Lower leg skin (tissue), 4 donors: Measurements from ENCODE around the gene CHID1. TPM values are rescaled to one million over a fixed set of nuclear protein-coding genes. Genes with fewer than 3 reads are reported as not detected.

Experiments
- DNase-seq, 2 donors: peaks; one replicate each; pipeline ENCODE4 v3.0.0-alpha.2; 2019; ENCODE audit warnings: low spot score in 2 of 2
- H3K4me3 ChIP-seq: fragments of 200-600 bp; sonication (generic); 2 replicates; pipeline ENCODE4 v1.5.1; 2017; ENCODE audit warnings: mild to moderate bottlenecking, low read depth; ENCODE audit not compliant: poor library complexity, severe bottlenecking
- CTCF ChIP-seq, 3 donors: fragments of 450-650 bp; IDR thresholded peaks; one replicate each; pipeline ENCODE4 v1.5.1; 2016; ENCODE audit warnings: antibody characterized with exemption in 3 of 3, mild to moderate bottlenecking in 3 of 3, moderate library complexity in 2 of 3
- POLR2A ChIP-seq, 2 donors: fragments of 450-650 bp; IDR thresholded peaks; one replicate each; pipeline ENCODE4 v1.6.1; 2016 to 2017; ENCODE audit warnings: antibody characterized with exemption in 2 of 2, mild to moderate bottlenecking in 1 of 2, moderate library complexity in 1 of 2
- whole genome bisulfite sequencing, 2 donors: methylation state at CpG; one replicate each; pipeline ENCODE4 v1.1.5; 2018; 5-methylcytosine and 5-hydroxymethylcytosine counted together
- intact Hi-C: fragments of 100-400 bp; cut with DNase I; formaldehyde crosslinking; loops from one replicate; pipeline ENCODE4 v1.15.0; 2023; ENCODE audit warnings: low total_unique reads
- total RNA-seq, 4 donors: library from RNA; depleted of rRNA; stranded (reverse); fragments of >200 nt; gene quantifications; one replicate each; pipeline ENCODE4 v1.1.0, GENCODE V29; 2016

Gene CHID1
- total RNA-seq, 4 donors from 2014 or later: 35.5 to 59.4 (median 50.7) TPM

- intact Hi-C loops: no loop called here
- TF ChIP-seq CTCF (IDR thresholded peaks at IDR 0.05): no peak
- no peak for TF ChIP-seq POLR2A (IDR thresholded peaks at IDR 0.05)
- WGBS, 2 donors: 83 to 88% methylated on average over 7 of the region's 7 CpGs
- no peak overlapping the region for H3K4me3 ChIP-seq
- DNase-seq: no peak
These were observed 4.7 kb downstream of the CHID1 start for GRCh38 chr11:905952-906351.

GRCh38 chr11:904380-904779 is 6.2 kb downstream of the CHID1 start:
- intact Hi-C loops: no loop called here
- TF ChIP-seq CTCF (IDR thresholded peaks at IDR 0.05) (no peak), POLR2A (IDR thresholded peaks at IDR 0.05) (no peak)
- no peak overlapping the region for H3K4me3 ChIP-seq
- WGBS, 2 donors: 89 to 91% methylated on average over 7 of the region's 7 CpGs
- DNase-seq: no peak

- intact Hi-C loops: no loop called here
- WGBS, 2 donors: 91 to 93% methylated on average over 19 of the region's 19 CpGs
- DNase-seq: no peak
- H3K4me3 ChIP-seq: no peak overlapping the region
- TF ChIP-seq POLR2A (IDR thresholded peaks at IDR 0.05) (no peak), CTCF (IDR thresholded peaks at IDR 0.05) (no peak)
These were observed 9.1 kb downstream of the CHID1 start for GRCh38 chr11:901452-902061.

GRCh38 chr11:900545-900944 is 10.1 kb downstream of the CHID1 start:
- no peak overlapping the region for H3K4me3 ChIP-seq
- TF ChIP-seq CTCF (IDR thresholded peaks at IDR 0.05) (no peak), POLR2A (IDR thresholded peaks at IDR 0.05) (no peak)
- DNase-seq: no peak
- WGBS, 2 donors: 91 to 98% methylated on average over 6 to 7 of the region's 7 CpGs
- intact Hi-C loops: no loop called here

GRCh38 chr11:899724-900123 is 10.9 kb downstream of the CHID1 start:
- WGBS, 2 donors: 95 to 97% methylated on average over 11 of the region's 11 CpGs
- no peak for DNase-seq
- intact Hi-C loops: no loop called here
- H3K4me3 ChIP-seq: no peak overlapping the region
- TF ChIP-seq CTCF (IDR thresholded peaks at IDR 0.05) (no peak), POLR2A (IDR thresholded peaks at IDR 0.05) (no peak)
